ENCODE measurements around the gene DDR1. TPM values are rescaled to one million over a fixed set of nuclear protein-coding genes. Genes with fewer than 3 reads are reported as not detected.
"Not testable (repeated sequence)": the region's sequence is repeated elsewhere in the genome, so short reads cannot be mapped to it uniquely, and the experiment has no call there.

The DDR1 gene
- total RNA-seq, 2 donors from 2014 or later, result 140 to 151 TPM

GRCh38 chr6:30857549-30857948 lies 26.8 kb upstream of the DDR1 start:
- H3K27ac ChIP-seq (ENCODE audit: low read depth, low read length), result no peak overlapping the region
- Mint-ChIP-seq H3K27me3 (ENCODE audit: insufficient read depth) (peaks cover 3% of the 10 kb centered on the region), H3K4me1 (no peaks in the 10 kb centered on the region), H3K4me3 (no peak overlapping the region), H3K9me3 (peaks cover 43% of the 10 kb centered on the region), H3K27ac (no peak overlapping the region), H3K36me3 (ENCODE audit: low read depth) (peaks cover 2% of the 10 kb centered on the region)
- H3K27me3 ChIP-seq (ENCODE audit: control insufficient read depth, insufficient read depth, low read length, poor library complexity, severe bottlenecking), result no peaks in the 10 kb centered on the region
- no peak overlapping the region for H3K9ac ChIP-seq (ENCODE audit: extremely low read depth, low read length, poor library complexity, severe bottlenecking)
- no peak overlapping the region for H3K4me3 ChIP-seq (ENCODE audit: low read length)
- TF ChIP-seq, protein P1, sequence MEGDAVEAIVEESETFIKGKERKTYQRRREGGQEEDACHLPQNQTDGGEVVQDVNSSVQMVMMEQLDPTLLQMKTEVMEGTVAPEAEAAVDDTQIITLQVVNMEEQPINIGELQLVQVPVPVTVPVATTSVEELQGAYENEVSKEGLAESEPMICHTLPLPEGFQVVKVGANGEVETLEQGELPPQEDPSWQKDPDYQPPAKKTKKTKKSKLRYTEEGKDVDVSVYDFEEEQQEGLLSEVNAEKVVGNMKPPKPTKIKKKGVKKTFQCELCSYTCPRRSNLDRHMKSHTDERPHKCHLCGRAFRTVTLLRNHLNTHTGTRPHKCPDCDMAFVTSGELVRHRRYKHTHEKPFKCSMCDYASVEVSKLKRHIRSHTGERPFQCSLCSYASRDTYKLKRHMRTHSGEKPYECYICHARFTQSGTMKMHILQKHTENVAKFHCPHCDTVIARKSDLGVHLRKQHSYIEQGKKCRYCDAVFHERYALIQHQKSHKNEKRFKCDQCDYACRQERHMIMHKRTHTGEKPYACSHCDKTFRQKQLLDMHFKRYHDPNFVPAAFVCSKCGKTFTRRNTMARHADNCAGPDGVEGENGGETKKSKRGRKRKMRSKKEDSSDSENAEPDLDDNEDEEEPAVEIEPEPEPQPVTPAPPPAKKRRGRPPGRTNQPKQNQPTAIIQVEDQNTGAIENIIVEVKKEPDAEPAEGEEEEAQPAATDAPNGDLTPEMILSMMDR (conservative IDR thresholded peaks at IDR 0.05), result no peak
- peaks cover under 1% of the 10 kb centered on the region for H3K9me3 ChIP-seq (ENCODE audit: control insufficient read depth, low read length)
- no peaks in the 10 kb centered on the region for H3K36me3 ChIP-seq (ENCODE audit: control insufficient read depth, insufficient read depth, low read length)
- H3K4me1 ChIP-seq (ENCODE audit: control insufficient read depth, insufficient read depth, low read length), result no peaks in the 10 kb centered on the region
- no peak for DNase-seq
- WGBS, 2 experiments (ENCODE audit: insufficient coverage in 1 of 2, insufficient read length in 1 of 2), result 91% methylated on average over 5 of the region's 5 CpGs; no CpG with 5 or more reads in 1 of the 2 experiments

- H3K9ac ChIP-seq (ENCODE audit: extremely low read depth, low read length, poor library complexity, severe bottlenecking); DNase-seq; H3K4me1 Mint-ChIP-seq; H3K27ac Mint-ChIP-seq; H3K36me3 Mint-ChIP-seq (ENCODE audit: low read depth); H3K27ac ChIP-seq (ENCODE audit: low read depth, low read length); H3K4me3 ChIP-seq (ENCODE audit: low read length); H3K27me3 Mint-ChIP-seq (ENCODE audit: insufficient read depth); H3K4me1 ChIP-seq (ENCODE audit: control insufficient read depth, insufficient read depth, low read length); H3K9me3 ChIP-seq (ENCODE audit: control insufficient read depth, low read length); H3K36me3 ChIP-seq (ENCODE audit: control insufficient read depth, insufficient read depth, low read length); H3K27me3 ChIP-seq (ENCODE audit: control insufficient read depth, insufficient read depth, low read length, poor library complexity, severe bottlenecking); H3K4me3 Mint-ChIP-seq: not testable (repeated sequence)
- 97 to 100% methylated on average over 4 of the region's 4 CpGs for WGBS, 2 experiments (ENCODE audit: insufficient coverage in 1 of 2, insufficient read length in 1 of 2)
- peaks cover 38% of the 10 kb centered on the region for H3K9me3 Mint-ChIP-seq
Measured at GRCh38 chr6:30859726-30860125, 24.6 kb upstream of the DDR1 start.

DNA sequence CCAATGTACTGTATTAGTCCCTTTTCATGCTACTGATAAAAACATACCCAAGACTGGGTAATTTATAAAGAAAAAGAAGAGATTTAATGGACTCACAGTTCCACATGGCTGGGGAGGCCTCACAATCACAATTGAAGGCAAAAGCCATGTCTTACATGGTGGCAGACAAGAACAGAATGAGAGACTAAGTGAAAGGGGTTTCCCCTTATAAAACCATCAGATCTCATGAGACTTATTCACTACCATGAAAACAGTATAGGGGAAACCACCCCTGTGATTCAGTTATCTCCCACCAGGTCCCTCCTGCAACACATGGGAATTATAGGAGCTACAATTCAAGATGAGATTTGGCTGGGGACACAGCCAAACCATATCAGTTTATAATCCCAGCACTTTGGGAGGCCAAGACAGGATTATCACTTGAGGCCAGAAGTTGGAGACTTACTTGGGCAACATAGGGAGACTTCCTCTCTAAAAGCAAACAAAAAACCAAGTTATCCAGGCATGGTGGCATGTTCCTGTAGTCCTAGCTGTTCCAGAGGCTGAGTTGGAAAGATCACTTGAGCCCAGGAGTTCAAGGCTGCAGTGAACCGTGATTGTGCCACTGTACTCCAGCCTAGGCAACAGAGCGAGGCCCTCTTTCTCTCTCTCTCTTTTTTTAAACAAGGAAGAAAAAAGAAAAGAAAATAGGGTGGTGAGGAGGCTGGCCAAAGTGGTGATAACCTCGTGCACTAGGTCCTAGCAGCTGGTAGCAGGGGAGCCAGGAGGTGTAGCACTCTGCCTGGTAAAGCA lies 22.9 kb upstream of the DDR1 start:
- H3K4me3 Mint-ChIP-seq, result no peak overlapping the region
- no peak overlapping the region for H3K27ac Mint-ChIP-seq

More for the DNA sequence above, 22.9 kb upstream of the DDR1 start:
- TF ChIP-seq, protein P1 (conservative IDR thresholded peaks at IDR 0.05), result no peak
- 81 to 86% methylated on average over 1 to 3 of the region's 3 CpGs for WGBS, 2 experiments (ENCODE audit: insufficient coverage in 1 of 2, insufficient read length in 1 of 2)
- Mint-ChIP-seq H3K4me1 (no peaks in the 10 kb centered on the region), H3K36me3 (ENCODE audit: low read depth) (peaks cover 2% of the 10 kb centered on the region), H3K27me3 (ENCODE audit: insufficient read depth) (peaks cover 5% of the 10 kb centered on the region), H3K9me3 (peaks cover 41% of the 10 kb centered on the region)
- Histone ChIP-seq H3K27ac (ENCODE audit: low read depth, low read length) (no peak overlapping the region), H3K9me3 (ENCODE audit: control insufficient read depth, low read length) (no peaks in the 10 kb centered on the region), H3K4me3 (ENCODE audit: low read length) (no peak overlapping the region), H3K9ac (ENCODE audit: extremely low read depth, low read length, poor library complexity, severe bottlenecking) (no peak overlapping the region), H3K27me3 (ENCODE audit: control insufficient read depth, insufficient read depth, low read length, poor library complexity, severe bottlenecking) (no peaks in the 10 kb centered on the region), H3K4me1 (ENCODE audit: control insufficient read depth, insufficient read depth, low read length) (no peaks in the 10 kb centered on the region), H3K36me3 (ENCODE audit: control insufficient read depth, insufficient read depth, low read length) (no peaks in the 10 kb centered on the region)
- DNase-seq, result no peak
